DND-41 (cell line): ENCODE measurements around the gene C9orf78.

Experiments used
- ATAC-seq: fragments of 200-7000 bp; cut with Tn5 transposase; 3 replicates; pipeline ENCODE4 v1.9.1; 2021; ENCODE audit warnings: low read depth; ENCODE audit not compliant: insufficient read depth
- DNase-seq: peaks from one replicate; pipeline ENCODE4 v3.0.0-alpha.2; 2020
- H2AFZ ChIP-seq: 2 replicates; pipeline ENCODE4 v1.6.0; 2012; ENCODE audit warnings: low read depth, low read length
- H3K27ac ChIP-seq: 2 replicates; pipeline ENCODE4 v1.5.1; 2012; ENCODE audit warnings: low read length, inconsistent platforms
- H3K27me3 ChIP-seq: fragments of 200-600 bp; sonication (generic); 2 replicates; pipeline ENCODE4 v1.6.0; 2012; ENCODE audit warnings: low read length, mild to moderate bottlenecking, inconsistent platforms; ENCODE audit not compliant: insufficient read depth, poor library complexity
- H3K36me3 ChIP-seq: 2 replicates; pipeline ENCODE4 v1.5.1; 2012; ENCODE audit warnings: low read length, inconsistent platforms; ENCODE audit not compliant: insufficient read depth
- H3K4me1 ChIP-seq: 2 replicates; pipeline ENCODE4 v1.5.1; 2012; ENCODE audit warnings: mild to moderate bottlenecking, low read length; ENCODE audit not compliant: insufficient read depth
- H3K4me2 ChIP-seq: 2 replicates; pipeline ENCODE4 v1.6.0; 2012; ENCODE audit warnings: mild to moderate bottlenecking, moderate library complexity, low read length, inconsistent platforms; ENCODE audit not compliant: insufficient read depth
- H3K4me3 ChIP-seq, 2 experiments: fragments of 200-600 bp in 1 of 2; shearing (Covaris generic) in 1 of 2; 2 replicates each; pipeline ENCODE4 v1.5.1; 2012 to 2016; ENCODE audit warnings: inconsistent platforms in 2 of 2, low read length in 2 of 2, mild to moderate bottlenecking in 2 of 2, low read depth in 1 of 2, moderate library complexity in 1 of 2
- H3K79me2 ChIP-seq: 2 replicates; pipeline ENCODE4 v1.6.0; 2012; ENCODE audit warnings: low read length, inconsistent platforms; ENCODE audit not compliant: insufficient read depth
- H3K9ac ChIP-seq: 2 replicates; pipeline ENCODE4 v1.6.0; 2012; ENCODE audit warnings: low read depth, mild to moderate bottlenecking, inconsistent platforms, low read length, moderate library complexity
- H3K9me3 ChIP-seq: 2 replicates; pipeline ENCODE4 v1.5.1; 2012; ENCODE audit warnings: low read length, moderate library complexity, mild to moderate bottlenecking, inconsistent platforms; ENCODE audit not compliant: insufficient read depth, severe bottlenecking
- H4K20me1 ChIP-seq: 2 replicates; pipeline ENCODE4 v1.6.0; 2012; ENCODE audit warnings: low read length; ENCODE audit not compliant: insufficient read depth
- EZH2 ChIP-seq: IDR thresholded peaks from 3 replicates; pipeline ENCODE4 v1.6.1; 2012; ENCODE audit warnings: borderline replicate concordance, low read depth, mild to moderate bottlenecking, moderate library complexity, low read length, inconsistent platforms; ENCODE audit not compliant: severe bottlenecking
- TF ChIP-seq, protein P1 (sequence below): IDR thresholded peaks from 2 replicates; pipeline ENCODE4 v1.5.1; 2012; ENCODE audit warnings: borderline replicate concordance, low read length, moderate library complexity, mild to moderate bottlenecking; ENCODE audit not compliant: poor library complexity, severe bottlenecking; ENCODE audit errors: extremely low read depth

The C9orf78 gene

DNA sequence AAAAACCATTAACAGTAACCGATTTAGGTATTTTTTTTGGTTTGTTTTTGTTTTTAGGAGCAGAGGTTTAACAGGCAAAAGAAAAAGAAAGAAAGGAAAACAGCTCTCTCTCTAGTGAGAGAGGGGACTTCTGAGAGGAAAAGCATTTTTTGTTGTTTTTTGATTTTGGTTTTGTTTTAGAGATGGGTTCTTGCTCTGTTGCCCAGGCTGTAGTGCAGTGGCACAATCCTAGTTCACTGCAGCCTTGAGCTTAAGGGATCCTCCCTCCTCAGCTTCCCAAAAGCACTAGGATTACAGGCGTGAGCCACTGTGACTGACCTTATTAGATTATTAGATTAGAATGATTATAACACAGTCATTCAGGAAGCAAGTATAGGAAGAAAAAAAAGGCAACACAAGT is 10.3 kb upstream of the C9orf78 start:
- H3K4me2 ChIP-seq: no peak overlapping the region
- no peaks in the 10 kb centered on the region for H3K9me3 ChIP-seq
- H3K27me3 ChIP-seq: no peaks in the 10 kb centered on the region
- H3K4me1 ChIP-seq: no peaks in the 10 kb centered on the region
- H3K36me3 ChIP-seq: peaks cover 12% of the 10 kb centered on the region
- no peak overlapping the region for H3K9ac ChIP-seq
- DNase-seq (no peak), ATAC-seq (no peak; the same call in 2 of the 3 replicates)
- TF ChIP-seq EZH2: no peak
- TF ChIP-seq, protein P1, sequence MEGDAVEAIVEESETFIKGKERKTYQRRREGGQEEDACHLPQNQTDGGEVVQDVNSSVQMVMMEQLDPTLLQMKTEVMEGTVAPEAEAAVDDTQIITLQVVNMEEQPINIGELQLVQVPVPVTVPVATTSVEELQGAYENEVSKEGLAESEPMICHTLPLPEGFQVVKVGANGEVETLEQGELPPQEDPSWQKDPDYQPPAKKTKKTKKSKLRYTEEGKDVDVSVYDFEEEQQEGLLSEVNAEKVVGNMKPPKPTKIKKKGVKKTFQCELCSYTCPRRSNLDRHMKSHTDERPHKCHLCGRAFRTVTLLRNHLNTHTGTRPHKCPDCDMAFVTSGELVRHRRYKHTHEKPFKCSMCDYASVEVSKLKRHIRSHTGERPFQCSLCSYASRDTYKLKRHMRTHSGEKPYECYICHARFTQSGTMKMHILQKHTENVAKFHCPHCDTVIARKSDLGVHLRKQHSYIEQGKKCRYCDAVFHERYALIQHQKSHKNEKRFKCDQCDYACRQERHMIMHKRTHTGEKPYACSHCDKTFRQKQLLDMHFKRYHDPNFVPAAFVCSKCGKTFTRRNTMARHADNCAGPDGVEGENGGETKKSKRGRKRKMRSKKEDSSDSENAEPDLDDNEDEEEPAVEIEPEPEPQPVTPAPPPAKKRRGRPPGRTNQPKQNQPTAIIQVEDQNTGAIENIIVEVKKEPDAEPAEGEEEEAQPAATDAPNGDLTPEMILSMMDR: no peak
- H4K20me1 ChIP-seq: no peaks in the 10 kb centered on the region
- peaks cover 27% of the 10 kb centered on the region; the same call in 1 of the 2 replicates for H3K79me2 ChIP-seq
- no peak overlapping the region for H3K4me3 ChIP-seq
- H3K27ac ChIP-seq: no peak overlapping the region
- no peak overlapping the region for H2AFZ ChIP-seq

DNA sequence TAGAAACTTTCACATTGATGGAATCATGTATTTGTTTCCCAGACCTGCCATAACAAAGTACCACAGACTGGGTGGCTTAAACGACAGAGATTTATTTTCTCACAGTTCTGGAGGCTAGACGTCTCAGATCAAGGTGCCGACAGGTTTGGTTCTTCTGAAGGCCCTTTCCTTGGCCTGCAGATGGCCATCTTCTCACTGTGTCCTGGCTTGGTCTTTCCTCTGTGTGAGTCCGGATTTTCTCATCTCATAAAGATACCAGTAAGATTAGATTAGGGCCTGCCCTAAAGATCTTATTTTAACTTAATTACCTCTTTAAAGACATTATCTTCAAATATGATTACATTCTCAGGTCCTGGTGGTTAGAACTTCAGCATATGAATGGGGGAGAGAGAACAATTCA is 6.0 kb upstream of the C9orf78 start:
- H4K20me1 ChIP-seq: peaks cover 2% of the 10 kb centered on the region; the same call in 1 of the 2 replicates
- H3K9me3 ChIP-seq: no peaks in the 10 kb centered on the region
- DNase-seq: no peak
- H3K27me3 ChIP-seq: no peaks in the 10 kb centered on the region
- H3K27ac ChIP-seq: no peak overlapping the region
- H3K36me3 ChIP-seq: peaks cover 17% of the 10 kb centered on the region
- no peak overlapping the region for H3K4me2 ChIP-seq
- TF ChIP-seq, protein P1: no peak
- TF ChIP-seq EZH2: no peak
- no peak for ATAC-seq
- H3K79me2 ChIP-seq: peaks cover 50% of the 10 kb centered on the region
- H3K9ac ChIP-seq: no peak overlapping the region
- no peak overlapping the region for H2AFZ ChIP-seq
- H3K4me1 ChIP-seq: peaks cover 16% of the 10 kb centered on the region
- H3K4me3 ChIP-seq: no peak overlapping the region

DNA sequence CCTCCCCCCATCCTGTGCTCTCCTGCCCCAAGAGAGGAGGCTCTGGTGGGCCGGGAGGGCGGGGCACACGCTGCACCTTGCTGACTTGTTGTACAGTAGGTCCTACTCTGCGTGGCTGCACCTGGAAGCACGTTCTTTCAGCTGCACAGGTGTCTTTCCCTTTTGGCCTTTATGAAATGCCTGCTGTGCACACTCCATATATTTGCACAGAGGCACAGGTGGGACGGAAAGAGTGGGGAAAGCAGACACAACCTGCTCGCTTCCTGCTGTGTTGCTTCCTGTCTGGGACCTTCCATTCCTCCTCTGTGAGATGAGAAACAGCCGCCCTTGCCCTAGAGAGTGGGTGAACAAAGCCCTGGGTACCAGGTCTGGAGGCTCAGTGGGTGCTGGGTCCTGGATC is 5.0 kb upstream of the C9orf78 start:
- Histone ChIP-seq H3K36me3 (peaks cover 17% of the 10 kb centered on the region), H3K4me1 (peaks cover 19% of the 10 kb centered on the region), H2AFZ (no peak overlapping the region), H4K20me1 (peaks cover 2% of the 10 kb centered on the region; the same call in 1 of the 2 replicates), H3K79me2 (peaks cover 57% of the 10 kb centered on the region), H3K9me3 (no peaks in the 10 kb centered on the region), H3K4me2 (no peak overlapping the region), H3K4me3 (no peak overlapping the region), H3K27me3 (no peaks in the 10 kb centered on the region), H3K27ac (no peak overlapping the region), H3K9ac (no peak overlapping the region)
- DNase-seq (no peak), ATAC-seq (no peak)
- TF ChIP-seq EZH2: no peak
- TF ChIP-seq, protein P1: no peak
